ENCODE results near the gene EVA1C.
"Not testable (repeated sequence)": the region's sequence is repeated elsewhere in the genome, so short reads cannot be mapped to it uniquely, and the experiment has no call there.

EVA1C gene

DNA sequence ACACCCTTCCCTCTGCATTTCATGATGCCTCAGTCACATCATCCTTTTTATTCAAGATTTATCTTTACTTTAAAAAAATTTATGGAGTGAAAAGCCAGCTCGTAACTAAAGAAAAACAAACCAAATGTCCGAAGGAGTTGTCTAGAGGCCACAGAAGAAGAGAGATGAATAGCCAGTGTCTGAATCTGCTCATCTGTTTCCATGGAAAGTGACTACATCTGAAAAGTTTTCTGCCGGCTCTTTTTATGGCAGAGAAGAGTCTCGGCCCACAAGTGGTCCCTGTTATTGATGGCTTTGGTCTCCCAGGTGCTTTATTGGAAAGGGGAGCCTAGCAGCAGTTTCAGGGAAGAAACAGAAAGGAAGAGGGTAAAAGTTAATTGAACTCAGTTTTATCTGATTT is 5.6 kb downstream of the EVA1C start:
- DNase-seq, result no peak
- in situ Hi-C loops (cut with MboI; ENCODE audit: low pct_unique_long_range_greater_than_20kb, low sequenced_read_pairs), result loop anchor here (25.0 kb wide), 1 partner anchor 169 kb away; the partner anchor contains the start of gene TCP10L

DNA sequence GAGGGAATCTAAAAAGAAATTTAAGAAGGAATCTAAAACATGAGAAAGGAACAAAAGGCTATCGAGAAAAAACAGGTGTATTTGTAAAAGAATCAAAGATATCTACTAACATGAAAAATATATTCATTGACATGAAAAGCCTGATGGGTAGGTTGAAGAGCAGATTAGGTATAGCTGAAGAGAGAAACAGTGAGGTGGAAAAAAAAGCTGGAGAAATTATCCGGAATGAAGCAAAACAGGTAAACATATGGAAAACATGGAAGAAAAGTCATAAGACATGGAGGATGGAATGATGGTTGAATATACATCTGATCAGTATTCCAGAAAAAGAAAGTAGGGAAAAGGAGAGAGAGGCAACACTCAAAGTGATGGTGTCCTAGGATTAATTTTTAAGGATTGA is 9.6 kb downstream of the EVA1C start:
- in situ Hi-C loops (cut with MboI; ENCODE audit: low pct_unique_long_range_greater_than_20kb, low sequenced_read_pairs), result loop anchor here (25.0 kb wide), 1 partner anchor 165 kb away; the partner anchor contains the start of gene TCP10L
- no peak for DNase-seq

DNA sequence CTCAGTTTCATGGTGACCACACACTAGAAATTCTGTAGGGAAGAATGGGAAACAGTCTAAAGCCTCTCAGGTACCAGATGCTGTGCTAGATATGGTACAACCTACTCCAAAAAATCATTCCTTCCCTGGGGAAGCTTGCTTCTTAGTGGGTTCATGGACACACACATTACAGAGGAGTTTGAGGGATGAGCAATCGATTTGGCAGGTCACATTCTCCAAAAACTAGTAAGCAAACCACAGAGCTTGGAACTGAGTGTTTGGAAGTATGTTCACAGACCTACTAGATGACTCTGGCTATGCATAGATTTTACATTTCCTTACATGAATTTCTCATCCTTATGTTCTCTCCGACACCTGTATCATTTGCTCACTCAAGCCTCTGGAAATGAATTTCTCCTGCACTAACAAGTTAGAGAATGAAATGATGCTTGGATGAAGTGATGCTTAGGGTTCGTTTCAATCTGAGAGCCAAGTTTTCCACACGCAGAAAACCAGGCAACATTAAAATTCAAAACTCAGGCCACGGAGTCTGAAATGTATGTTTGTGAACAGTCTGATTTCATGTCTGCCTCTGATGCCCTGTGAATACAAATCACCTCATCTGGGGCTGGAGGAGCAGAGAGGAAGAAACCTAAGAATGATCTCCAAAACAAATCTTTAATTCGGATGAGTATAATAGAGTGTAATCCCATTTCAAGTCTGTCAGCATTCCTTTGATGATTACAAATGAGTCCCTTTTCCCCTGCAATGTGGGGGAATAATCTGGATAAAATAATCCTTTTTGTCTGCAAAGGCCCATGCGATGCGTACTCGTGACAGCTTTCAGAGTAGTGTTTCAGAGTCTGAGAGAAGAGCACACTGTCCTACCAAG is 11.0 kb downstream of the EVA1C start:
- in situ Hi-C loops (cut with MboI; ENCODE audit: low pct_unique_long_range_greater_than_20kb, low sequenced_read_pairs), result loop anchor here (25.0 kb wide), 1 partner anchor 164 kb away; the partner anchor contains the start of gene TCP10L
- no peak for DNase-seq

DNA sequence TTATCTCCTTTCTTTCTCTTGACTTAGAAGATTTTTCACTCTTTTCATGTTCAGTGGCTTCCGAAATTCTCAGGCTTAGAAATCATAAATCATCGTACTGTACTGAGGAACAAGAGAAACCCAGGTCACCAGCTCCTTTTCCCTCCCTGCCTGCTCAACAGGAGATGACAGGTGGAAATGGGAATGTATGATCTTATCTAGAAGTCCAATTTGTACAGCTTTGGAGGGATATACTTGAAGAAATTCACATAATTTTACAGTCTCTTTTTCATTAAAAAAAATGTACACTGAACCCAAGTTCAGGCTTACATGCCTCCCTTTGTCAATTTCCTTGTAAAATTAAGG is 11.7 kb downstream of the EVA1C start:
- in situ Hi-C loops (cut with MboI; ENCODE audit: low pct_unique_long_range_greater_than_20kb, low sequenced_read_pairs), result loop anchor here (25.0 kb wide), 1 partner anchor 163 kb away; the partner anchor contains the start of gene TCP10L
- no peak for DNase-seq

DNA sequence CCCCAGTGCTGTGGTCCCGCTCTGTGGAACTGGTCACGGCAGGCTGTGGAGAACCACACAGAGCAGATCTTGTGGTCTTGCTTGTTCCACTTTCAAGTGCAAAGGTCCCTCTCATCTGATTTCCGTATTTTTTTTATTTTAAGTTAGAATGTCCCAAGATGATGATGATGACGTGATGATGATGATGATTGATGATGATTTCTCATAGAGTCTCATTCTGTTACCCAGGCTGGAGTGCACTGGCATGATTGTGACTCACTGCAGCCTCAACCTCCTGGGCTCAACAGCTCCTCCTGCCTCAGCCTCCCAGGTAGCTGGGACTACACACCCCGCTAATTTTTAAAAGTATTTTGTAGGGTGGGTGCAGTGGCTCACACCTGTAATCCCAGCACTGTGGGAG is 12.2 kb downstream of the EVA1C start:
- no peak for DNase-seq
- in situ Hi-C loops (cut with MboI; ENCODE audit: low pct_unique_long_range_greater_than_20kb, low sequenced_read_pairs), result loop anchor here (25.0 kb wide), 1 partner anchor 163 kb away; the partner anchor contains the start of gene TCP10L

DNA sequence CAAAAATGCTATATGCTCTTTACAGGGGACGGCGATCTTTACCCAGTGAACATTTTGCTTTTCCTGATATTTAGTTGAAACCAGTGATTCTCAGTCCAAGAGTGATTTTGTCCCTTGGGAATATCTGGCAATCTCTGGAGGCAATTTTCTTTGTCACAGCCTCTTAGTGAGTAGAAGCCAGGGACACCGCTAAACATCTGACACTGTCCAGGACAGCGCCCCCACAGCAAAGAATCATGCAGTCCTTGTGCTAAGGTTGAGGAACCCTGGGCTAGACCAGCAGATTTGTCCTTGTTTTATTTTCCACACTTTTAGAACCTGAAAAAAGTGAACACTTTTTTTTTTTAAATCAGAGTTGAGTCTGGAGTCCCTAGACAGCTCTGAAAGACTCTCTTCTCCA is 13.1 kb downstream of the EVA1C start:
- DNase-seq, result no peak
- in situ Hi-C loops (cut with MboI; ENCODE audit: low pct_unique_long_range_greater_than_20kb, low sequenced_read_pairs), result no loop called here

DNA sequence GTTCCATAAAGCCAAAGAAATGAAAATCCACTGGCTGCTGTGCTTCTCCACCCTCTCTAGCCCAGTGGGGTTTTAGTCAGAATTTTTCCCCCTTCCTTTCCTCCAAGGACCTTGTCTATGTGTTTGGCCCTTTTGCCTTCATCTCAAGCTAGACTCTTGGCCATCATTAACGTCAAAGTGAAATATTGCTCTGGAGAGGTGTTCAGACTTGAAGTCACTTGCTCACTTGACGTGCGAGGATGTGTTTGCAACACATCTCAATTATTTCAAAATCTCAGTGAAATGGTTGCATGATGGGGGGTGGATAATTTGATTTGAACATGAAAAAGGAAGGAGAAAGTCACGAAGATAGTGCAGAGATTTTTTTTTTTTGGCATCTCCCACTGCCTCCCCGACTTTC is 13.6 kb downstream of the EVA1C start:
- in situ Hi-C loops (cut with MboI; ENCODE audit: low pct_unique_long_range_greater_than_20kb, low sequenced_read_pairs), result no loop called here
- no peak for DNase-seq

DNA sequence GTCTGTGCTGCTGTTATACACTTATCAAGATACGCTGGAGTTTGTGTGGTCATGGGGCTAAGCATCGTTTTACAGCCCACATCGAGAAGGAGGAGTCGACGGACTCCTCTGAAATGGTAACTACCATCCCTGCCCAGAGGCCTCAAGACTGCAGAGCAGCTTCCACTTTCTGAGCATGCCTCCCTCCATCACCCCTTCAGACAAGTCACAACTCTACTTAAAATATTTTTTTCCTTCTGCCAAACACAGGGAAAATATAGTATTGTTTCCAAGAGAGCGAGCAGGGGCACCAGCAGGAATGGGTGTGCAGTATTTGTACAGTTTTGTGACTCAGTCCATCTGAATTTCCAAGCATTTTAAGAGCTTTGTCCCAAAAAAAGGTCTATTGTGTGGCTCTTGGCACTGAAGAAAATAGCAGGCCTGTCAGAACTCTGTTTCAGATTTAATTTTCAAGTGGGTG is 14.1 kb downstream of the EVA1C start:
- DNase-seq, result no peak

DNA sequence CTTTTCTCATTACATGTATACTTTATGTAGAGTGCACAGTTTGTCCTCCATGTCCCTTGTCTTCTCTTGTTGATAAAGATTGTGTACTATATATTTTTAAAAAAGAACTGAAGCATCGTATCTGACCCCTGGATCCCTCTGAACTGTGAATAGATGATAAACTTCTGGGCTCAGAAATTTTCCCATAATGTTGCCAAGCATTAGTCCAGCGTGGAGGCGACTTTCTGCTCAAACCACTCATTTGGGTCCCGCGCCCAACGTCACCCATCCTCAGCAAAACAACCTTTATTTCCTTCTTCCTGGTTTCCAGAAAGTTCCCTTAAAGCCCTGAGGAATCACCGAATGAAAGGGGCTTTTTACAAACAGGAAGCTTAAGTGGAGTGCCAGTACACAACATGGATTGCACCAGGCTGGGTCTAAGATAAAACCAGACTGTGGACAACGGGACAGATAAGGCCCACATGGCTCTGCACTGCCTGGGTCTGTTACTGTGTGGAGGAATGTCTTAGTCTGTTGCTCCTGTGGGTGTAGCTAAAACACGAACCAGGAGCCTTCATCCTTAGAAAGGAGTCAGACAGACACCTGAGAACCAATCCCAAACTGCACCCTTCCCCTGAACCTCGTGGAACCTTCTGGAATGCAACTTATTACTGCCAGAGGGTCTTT is 15.6 kb downstream of the EVA1C start:
- no peak for DNase-seq
- in situ Hi-C loops (cut with MboI; ENCODE audit: low pct_unique_long_range_greater_than_20kb, low sequenced_read_pairs), result no loop called here

More for the DNA sequence above, 14.1 kb downstream of the EVA1C start:
- in situ Hi-C loops (cut with MboI; ENCODE audit: low pct_unique_long_range_greater_than_20kb, low sequenced_read_pairs), result no loop called here

DNA sequence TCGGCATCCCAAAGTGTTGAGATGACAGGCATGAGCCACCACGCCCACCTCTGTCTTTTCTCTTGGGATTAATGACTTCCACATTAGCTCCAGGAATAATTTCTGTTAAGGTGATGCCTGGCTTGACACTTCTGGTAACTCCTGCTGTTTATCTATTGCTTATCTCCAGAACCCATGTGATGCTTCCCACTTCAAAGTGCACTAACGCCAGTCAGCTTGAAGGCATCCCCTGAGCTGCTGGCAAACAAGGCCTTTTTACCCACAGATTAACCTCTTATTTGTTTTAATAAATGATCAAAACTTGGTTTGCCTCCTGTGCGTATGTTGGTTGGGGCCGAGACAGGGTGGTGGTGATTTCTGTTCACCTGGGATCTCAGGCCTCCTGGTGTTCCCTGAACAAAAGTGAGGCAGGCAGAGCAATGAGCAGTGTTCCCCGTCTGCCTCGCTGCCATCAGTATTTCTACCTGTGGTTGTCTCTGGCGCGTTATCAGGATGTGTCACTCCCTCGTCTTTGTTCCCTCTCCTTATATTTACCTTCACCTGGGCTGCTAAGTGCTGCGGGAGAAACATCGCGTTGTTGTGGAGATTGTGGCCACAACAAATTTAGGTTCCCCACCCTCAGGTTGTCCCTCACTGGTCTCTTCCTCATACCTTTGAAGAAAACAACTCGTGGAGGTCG is 20.6 kb downstream of the EVA1C start:
- in situ Hi-C loops (cut with MboI; ENCODE audit: low pct_unique_long_range_greater_than_20kb, low sequenced_read_pairs); DNase-seq: not testable (repeated sequence)

DNA sequence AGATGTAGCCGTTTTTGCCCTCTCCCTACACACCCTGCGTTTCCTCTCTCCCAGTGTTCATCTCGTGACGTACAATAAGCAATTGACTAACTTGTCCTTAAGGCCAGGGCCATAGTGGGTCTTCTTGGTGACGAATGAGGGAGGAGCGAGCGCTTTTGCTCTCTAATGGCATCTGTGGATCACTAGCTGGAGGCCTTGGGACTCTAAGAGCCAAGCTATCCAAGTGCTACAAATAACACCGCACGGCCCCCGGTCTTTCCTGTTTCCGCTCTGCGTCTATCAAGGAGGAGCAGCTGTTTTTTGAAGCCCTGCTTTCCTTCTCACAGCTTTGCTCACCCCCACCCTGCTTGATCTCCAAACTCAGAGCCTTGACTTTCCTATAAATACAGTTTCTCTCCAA is 25.2 kb downstream of the EVA1C start:
- in situ Hi-C loops (cut with MboI; ENCODE audit: low pct_unique_long_range_greater_than_20kb, low sequenced_read_pairs), result no loop called here
- DNase-seq, result no peak

DNA sequence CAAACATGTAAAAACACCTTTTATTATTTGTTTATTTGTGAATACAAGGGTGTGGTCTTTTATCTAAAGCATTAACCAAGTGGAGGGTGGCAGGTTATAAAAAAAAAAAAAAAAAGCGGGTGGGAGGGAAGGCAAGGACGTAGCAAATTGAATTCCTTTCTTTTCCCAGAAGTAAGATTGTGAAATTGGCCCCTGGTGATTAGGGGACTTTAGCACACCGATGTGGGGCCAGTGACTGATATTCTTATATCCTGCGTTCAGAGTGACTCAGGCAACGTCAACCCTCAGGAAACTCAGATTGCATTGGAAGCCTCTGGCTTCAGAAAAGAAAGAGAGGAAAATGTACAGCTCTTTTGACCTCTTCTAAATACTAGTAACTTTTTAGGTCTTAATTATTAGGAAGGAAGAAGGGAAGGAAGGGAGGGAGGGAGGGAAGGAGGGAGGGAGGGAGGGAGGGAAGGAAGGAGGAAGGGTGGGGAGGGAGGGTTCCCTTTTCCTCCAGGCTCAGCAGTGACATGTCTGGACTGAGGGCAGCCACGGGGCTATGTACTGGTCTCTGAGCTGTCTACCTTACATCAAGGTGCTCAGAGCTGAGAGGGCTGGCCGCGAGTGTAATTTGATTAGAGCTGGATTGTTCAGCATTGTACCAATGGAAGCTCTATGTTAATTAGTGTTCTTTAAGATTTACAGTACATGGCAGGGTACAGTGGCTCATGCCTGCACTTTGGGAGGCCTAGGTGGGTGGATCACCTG is 30.2 kb downstream of the EVA1C start:
- in situ Hi-C loops (cut with MboI; ENCODE audit: low pct_unique_long_range_greater_than_20kb, low sequenced_read_pairs), result no loop called here
- no peak for DNase-seq

DNA sequence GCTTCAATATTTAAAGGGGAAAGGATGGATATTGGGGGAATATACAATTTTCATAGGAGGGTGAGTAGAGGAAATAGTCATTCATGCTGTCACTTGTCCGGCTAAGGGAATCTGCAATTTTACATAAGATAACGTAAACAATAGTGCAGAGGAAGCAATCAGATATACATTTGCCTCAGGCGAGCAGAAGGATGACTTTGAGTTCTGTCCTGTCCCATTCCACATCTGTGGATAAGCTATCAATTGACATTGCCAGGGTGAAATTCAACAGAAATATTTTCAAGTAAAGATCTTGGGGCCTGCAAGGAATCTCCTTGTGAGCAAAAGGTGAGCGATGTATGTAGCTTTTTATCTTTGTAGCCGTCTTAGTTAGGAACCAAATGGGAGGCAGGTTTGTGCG is 32.6 kb downstream of the EVA1C start:
- in situ Hi-C loops (cut with MboI; ENCODE audit: low pct_unique_long_range_greater_than_20kb, low sequenced_read_pairs), result no loop called here
- DNase-seq, result no peak

DNA sequence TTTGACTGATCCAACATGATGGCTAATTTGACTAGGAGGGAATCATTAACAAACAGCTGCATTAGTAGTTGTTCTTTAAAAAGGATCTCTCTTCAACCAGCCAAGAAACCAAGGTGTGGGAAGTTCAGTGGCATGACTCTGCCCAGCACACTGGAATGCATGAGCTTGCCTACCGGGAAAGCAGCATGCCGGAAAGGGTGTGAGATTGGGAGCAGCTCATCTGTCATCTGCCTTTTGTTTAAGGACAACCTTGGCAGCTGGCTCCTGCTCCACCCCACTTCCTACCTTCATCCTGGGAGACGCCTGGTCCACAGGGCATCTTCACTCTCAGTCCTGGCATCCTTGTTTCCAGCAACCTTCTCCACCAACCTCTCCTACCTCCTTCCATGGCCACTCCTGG is 33.9 kb downstream of the EVA1C start:
- in situ Hi-C loops (cut with MboI; ENCODE audit: low pct_unique_long_range_greater_than_20kb, low sequenced_read_pairs); DNase-seq: not testable (repeated sequence)

DNA sequence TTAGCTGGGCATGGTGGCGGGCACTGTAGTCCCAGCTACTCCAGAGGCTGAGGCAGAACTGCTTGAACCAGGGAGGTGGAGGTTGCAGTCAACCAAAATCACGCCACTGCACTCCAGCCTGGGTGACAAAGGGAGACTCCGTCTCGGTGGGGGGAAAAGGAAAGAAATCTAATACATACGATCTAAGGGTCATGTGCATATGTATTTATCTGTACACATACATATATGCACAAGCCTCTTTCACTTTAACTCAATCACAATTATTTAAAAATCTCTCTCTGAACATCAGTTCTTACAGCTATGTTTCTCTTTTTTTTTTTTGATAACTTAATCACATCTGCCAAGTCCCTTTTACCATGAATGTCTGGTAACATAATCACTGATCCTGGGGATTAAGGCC is 34.7 kb downstream of the EVA1C start:
- no peak for DNase-seq
- in situ Hi-C loops (cut with MboI; ENCODE audit: low pct_unique_long_range_greater_than_20kb, low sequenced_read_pairs), result no loop called here

DNA sequence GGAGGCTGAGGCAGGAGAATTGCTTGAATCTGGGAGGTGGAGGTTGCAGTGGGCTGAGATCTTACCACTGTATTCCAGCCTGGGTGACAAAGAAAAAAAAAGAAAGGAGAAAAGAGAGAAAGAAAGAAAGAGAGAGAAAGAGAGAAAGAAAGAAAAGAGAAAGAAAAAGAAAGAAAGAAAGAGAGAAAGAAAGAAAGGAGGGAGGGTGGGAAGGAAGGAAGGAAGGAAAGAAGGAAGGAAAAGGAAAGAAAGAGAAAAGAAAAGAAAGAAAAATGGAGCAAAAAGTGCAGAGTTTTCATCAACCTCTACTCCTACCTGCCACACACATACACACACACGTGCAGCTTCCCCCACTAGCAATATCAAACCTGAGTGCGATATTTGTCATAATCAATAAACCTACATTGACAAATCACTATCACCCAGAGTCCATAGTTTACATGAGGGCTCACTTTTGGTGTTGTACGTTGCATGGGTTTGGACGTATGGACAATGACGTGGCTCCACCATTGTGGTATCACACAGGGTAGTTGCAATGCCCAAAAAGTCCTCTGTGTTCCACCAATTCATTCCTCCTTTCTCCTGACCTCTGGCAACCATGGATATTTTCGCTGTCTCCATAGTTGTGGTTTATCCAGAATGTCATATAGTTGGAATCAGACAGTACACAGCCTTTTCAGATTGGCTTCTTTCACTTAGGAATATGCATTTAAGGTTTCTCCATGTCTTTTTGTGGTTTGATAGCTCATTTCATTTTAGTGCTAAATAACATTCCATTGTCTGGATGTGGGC is 36.5 kb downstream of the EVA1C start:
- in situ Hi-C loops (cut with MboI; ENCODE audit: low pct_unique_long_range_greater_than_20kb, low sequenced_read_pairs), result no loop called here
- DNase-seq, result no peak

DNA sequence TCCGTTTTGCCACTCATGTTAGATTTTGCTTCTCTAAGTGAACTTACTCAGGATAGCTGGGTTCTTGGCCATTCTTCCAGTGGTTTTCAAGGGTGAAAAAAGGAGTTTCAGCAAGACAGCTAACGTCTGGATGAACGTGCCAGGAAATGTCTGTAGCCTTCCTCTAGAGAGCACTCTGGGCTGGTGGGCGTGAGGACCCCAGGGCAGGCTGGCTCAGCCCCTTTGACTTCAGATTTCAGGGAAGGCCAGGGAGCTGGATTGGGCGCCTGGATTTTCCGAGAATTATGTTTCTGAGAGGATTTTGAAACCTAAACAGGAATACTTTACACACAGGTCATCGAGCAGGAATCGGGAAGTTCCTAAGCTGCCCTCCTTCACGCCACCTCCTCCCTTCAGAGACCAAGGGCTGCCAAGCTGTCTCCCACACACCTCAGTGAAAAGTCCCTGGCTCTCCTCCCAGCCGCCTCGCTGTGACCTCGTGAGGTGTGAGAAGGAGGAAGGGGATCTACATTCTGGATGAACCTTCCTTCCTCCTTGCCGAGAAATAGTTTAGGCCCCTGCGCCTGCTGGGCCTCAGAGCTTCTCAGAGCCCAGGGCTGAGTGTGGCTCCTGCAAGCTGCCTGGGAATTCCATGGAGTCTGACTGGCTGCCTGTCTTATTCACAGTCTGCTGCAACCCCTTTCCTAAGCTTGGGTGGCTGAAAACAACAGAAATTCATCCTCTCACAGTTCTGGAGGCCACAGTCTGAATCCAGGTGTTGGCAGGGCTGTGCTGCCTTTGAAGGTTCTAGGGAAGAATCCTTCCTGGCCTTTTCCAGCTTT is 38.6 kb downstream of the EVA1C start:
- in situ Hi-C loops (cut with MboI; ENCODE audit: low pct_unique_long_range_greater_than_20kb, low sequenced_read_pairs), result not testable (repeated sequence)

More for the DNA sequence above, 38.6 kb downstream of the EVA1C start:
- not testable (repeated sequence) for DNase-seq
